ENCODE results near the gene SDHB.

DNA sequence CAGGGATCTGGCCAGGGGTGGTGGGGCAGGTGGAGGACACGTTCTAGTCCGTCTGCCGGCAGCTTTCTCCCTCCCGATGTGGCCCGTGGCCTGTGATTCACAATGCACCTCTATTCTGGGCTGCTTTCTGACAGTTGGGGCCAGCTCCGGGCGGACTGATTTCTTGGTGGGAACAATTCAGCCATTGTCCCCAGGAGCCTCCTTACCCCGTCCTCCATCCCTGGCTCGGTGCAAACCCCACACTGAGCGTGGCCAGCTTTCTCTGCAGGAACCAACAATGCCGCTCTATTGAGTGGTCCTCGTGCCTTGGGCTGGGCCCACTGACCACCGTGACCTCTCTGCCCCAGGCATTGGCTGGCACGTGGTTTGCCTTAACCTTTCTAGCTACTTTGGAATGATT, 35.7 kb upstream of the SDHB start:
- TF ChIP-seq POLR2AphosphoS5 (IDR thresholded peaks at IDR 0.05; ENCODE audit: borderline replicate concordance, low read depth, low read length), result no peak
- TF ChIP-seq EZH2 (IDR thresholded peaks at IDR 0.05), result no peak
- TF ChIP-seq FOXP2 (optimal IDR thresholded peaks at IDR 0.05; ENCODE audit: control extremely low read depth, extremely low read length, insufficient read depth), result no peak

All from SK-N-MC (cell line).